Right cardiac atrium (tissue), 5 donors: Measurements from ENCODE around the gene ARSD. TPM values are rescaled to one million over a fixed set of nuclear protein-coding genes. Genes with fewer than 3 reads are reported as not detected.
"Not testable (repeated sequence)": the region's sequence is repeated elsewhere in the genome, so short reads cannot be mapped to it uniquely, and the experiment has no call there.

Experiments used
- ATAC-seq, 2 donors: fragments of 200-7000 bp; cut with Tn5 transposase; one replicate each; pipeline versions ENCODE4 v1.8.0 to v1.9.1; 2020; ENCODE audit warnings: moderate library complexity in 2 of 2, mild to moderate bottlenecking in 1 of 2
- DNase-seq, 3 donors: peaks; one replicate each; pipeline ENCODE4 v3.0.0-alpha.2; 2020
- H3K27ac ChIP-seq: one replicate; pipeline ENCODE4 v1.5.1; 2013; ENCODE audit warnings: mild to moderate bottlenecking, low read length, control low read depth, moderate library complexity
- H3K27me3 ChIP-seq: one replicate; pipeline ENCODE4 v1.6.1; 2013; ENCODE audit not compliant: control insufficient read depth, insufficient read depth
- H3K4me1 ChIP-seq: one replicate; pipeline ENCODE4 v1.6.1; 2013; ENCODE audit warnings: low read length; ENCODE audit not compliant: control insufficient read depth, insufficient read depth
- H3K4me3 ChIP-seq: one replicate; pipeline ENCODE4 v1.5.1; 2013; ENCODE audit warnings: low read length, control low read depth
- H3K9me3 ChIP-seq: one replicate; pipeline ENCODE4 v1.6.1; 2013; ENCODE audit warnings: low read length; ENCODE audit not compliant: control insufficient read depth
- WGBS: extraction: QIAGEN DNeasy Blood & Tissue Kit; methylation state at CpG from one replicate; pipeline ENCODE4 v1.1.7; 2013; 5-methylcytosine and 5-hydroxymethylcytosine counted together
- intact Hi-C, 4 donors: fragments of 100-400 bp; cut with DNase I; formaldehyde crosslinking; loops; one replicate each; pipeline versions ENCODE4 v1.11.0 to v1.14.0; 2022 to 2023
- polyA plus RNA-seq: library from polyadenylated mRNA; stranded (reverse); fragments of 200-250 nt; gene quantifications from one replicate; pipeline ENCODE4 v1.2.3, GENCODE V29; 2013
- total RNA-seq, 4 donors: library from RNA; stranded (reverse); fragmentation: NEBNext Ultra II Directional; extraction: Animal tissue kit (Norgen Biotek cat#: 25700); gene quantifications; one replicate each; pipeline ENCODE4 v1.2.1, GENCODE V29; 2021
- donor health status: healthy with polysubstance abuse.
- donor health status: DM: no; HTN: yes; CAD: no.
- donor health status: DM: no; HTN: no; CAD: no.
- donor health status: DM: no; HTN: yes; CAD: no; lungs with severe emphysema.
- donor health status: DM: yes; HTN: yes; CAD: no.

ARSD gene
- total and polyA plus RNA-seq, 5 donors, result 3.6 to 12.6 (median 7.0) TPM

DNA sequence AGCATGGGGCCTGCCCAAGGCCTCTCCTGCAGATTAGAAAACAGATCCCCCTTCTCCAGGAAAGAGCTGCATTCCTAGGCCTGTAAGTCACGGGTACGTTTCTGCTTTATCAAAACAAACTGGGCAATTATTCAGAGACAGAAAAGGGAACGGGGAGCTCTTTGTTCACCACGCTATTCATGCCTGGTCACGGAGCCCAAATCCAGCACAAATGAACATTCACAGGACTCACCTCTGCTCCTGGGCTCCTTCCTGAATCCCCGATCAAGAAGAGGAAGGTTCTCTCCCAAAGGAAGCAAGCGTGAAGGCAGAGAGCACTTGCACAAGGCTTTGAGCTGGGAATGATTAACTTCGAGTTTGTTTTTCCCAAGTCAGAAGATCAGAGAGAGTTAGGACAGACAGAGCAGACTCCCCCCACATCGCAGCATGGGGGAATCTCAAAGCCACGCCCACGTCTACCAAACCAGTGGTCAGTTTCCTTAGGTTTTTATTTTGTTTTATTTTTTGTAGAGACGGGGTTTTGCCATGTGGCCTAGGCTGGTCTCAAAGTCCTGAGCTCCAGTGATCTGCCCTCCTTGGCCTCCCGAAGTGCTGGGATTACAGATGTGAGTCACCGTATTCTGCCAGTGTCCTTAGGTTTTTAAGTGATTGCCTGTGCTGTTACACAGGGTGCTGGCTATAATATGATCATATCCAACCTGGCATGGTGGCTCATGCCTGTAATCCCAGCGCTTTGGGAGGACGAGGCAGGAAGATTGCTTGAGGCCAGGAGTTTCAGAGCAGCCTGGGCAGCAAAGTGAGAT, 35.1 kb upstream of the ARSD start:
- H3K4me3 ChIP-seq, DNase-seq, H3K27ac ChIP-seq, H3K9me3 ChIP-seq, H3K27me3 ChIP-seq, H3K4me1 ChIP-seq, intact Hi-C loops: not testable (repeated sequence)
- ATAC-seq, result peak in 1 of 2 donors; percentile 47
- 53% methylated on average over 13 of the region's 16 CpGs for WGBS

DNA sequence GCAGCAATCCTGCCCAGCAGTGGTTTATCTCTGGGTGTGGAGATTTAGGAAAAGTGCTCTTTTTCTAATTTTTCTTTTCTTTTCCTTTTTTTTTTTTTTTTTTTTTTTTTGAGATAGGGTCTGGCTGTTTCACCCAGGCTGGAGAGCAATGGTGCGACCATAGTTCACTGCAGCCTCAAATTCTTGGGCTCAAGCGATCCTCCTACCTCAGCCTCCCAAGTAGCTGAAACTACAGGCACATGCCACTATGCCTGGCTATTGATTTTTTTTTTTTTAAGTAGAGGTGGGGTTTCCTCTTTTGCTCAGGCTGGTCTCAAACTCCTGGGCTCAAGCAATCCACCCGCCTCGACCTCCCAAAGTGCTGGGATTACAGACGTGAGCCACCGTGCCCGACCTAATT, 34.3 kb upstream of the ARSD start:
- H3K27me3 ChIP-seq, ATAC-seq, H3K4me3 ChIP-seq, H3K9me3 ChIP-seq, H3K4me1 ChIP-seq, intact Hi-C loops, H3K27ac ChIP-seq, DNase-seq: not testable (repeated sequence)
- 81% methylated on average over 7 of the region's 7 CpGs for WGBS

DNA sequence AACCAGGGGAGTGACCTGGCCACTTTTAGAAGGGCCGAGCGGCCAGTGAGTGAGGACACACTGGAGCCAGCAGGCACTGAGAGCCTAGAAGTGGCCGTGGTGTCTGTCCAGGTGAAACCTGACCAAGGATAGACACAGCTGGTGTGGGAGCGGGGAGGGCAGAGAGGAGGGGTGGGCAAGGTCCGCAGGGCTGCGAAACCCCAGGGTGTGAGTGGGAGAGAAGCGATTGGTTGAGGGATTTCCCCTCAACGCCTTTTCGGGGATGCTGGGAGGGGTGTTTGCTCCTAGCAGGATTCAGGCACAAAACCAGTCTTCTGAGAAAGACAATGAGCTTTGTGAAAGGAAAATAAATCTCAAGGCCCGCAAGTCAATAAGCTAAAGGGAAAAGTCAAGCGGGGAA, 33.2 kb upstream of the ARSD start:
- H3K9me3 ChIP-seq, result no peaks in the 10 kb centered on the region
- 82% methylated on average over 11 of the region's 11 CpGs for WGBS
- intact Hi-C loops, result no loop called here
- no peaks in the 10 kb centered on the region for H3K4me1 ChIP-seq
- ATAC-seq, result no peak
- DNase-seq, result no peak
- H3K27ac ChIP-seq, result no peak overlapping the region
- no peak overlapping the region for H3K4me3 ChIP-seq
- H3K27me3 ChIP-seq, result no peaks in the 10 kb centered on the region

DNA sequence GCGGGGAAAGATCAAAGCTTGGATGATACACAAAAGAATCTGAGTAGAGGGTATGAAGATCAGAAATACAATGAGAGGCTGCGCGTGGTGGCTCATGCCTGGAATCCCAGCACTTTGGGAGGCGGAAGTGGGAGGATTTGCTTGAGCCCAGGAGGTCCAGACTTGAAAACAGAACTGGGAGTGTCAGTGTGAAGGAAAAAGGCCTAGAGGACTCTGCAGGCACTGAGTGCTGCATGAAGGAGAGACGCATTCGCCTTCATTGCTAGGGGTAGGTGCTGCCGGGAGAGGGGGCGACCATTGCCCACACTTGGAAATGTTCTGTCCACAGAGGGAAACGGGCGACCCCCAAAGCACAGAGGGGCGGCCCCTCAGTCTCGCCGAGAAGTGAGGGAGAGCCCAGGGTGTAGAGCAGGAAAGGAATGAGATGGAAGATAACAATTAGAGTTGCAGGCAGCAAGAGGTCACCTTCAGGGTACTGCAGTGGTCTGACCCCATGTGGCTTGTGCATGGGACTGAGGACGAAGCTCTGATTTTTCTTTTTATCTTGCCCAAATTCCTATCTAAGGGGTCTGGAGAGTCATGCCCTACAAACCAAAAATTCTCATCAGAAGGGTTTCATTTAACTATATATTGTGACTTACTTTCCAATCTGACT, 31.8 kb upstream of the ARSD start:
- Histone ChIP-seq H3K27ac (no peak overlapping the region), H3K4me3 (no peak overlapping the region), H3K9me3 (no peaks in the 10 kb centered on the region), H3K4me1 (no peaks in the 10 kb centered on the region), H3K27me3 (no peaks in the 10 kb centered on the region)
- ATAC-seq, result no peak
- no peak for DNase-seq
- WGBS, result 75% methylated on average over 14 of the region's 14 CpGs
- intact Hi-C loops, result no loop called here

DNA sequence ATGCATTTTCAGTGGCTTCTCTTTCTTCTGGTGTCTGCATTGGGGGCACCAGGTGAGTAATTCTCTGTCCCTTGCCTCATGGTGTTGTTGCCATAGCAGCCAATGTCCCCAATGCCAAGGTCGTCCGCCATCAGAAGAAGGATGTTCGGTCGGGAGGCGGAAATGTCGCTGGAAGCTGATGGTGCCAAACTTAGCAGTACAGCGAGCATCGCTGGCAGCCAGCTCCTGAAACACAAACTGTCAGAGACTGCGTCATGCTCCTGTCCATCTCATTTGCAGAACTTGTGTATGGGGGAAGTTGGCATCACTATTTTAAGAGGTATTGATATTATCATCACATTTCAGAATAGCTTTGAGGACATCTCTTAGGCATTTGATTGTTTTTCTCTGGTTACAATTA, 29.1 kb upstream of the ARSD start:
- ATAC-seq (no peak), DNase-seq (no peak)
- 84% methylated on average over 9 of the region's 9 CpGs for WGBS
- no peaks in the 10 kb centered on the region for H3K4me1 ChIP-seq
- intact Hi-C loops, result no loop called here
- no peaks in the 10 kb centered on the region for H3K27me3 ChIP-seq
- H3K27ac ChIP-seq, result no peak overlapping the region
- no peaks in the 10 kb centered on the region for H3K9me3 ChIP-seq
- H3K4me3 ChIP-seq, result no peak overlapping the region

DNA sequence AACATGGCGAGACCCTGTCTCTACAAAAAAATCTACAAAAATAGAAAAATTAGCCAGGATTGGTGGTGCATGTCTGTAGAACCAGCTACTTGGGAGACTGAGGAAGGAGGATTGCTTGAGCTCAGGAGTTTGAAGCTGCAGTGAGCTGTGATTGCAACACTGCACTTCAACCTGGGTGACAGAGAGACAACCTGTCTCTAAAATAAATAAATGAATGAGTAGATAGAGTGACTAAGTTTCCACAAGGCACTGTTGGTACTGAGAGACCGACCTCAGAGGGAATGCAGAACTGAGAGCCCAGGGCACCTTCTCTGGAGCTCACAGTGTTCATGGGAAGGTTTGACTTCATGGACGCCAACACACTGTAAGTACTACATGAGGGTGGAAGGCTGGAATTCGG, 26.7 kb upstream of the ARSD start:
- Histone ChIP-seq H3K4me3 (no peak overlapping the region), H3K27ac (no peak overlapping the region), H3K9me3 (no peaks in the 10 kb centered on the region), H3K27me3 (no peaks in the 10 kb centered on the region), H3K4me1 (no peaks in the 10 kb centered on the region)
- intact Hi-C loops, result no loop called here
- 91% methylated on average over 4 of the region's 4 CpGs for WGBS
- ATAC-seq (no peak), DNase-seq (no peak)

DNA sequence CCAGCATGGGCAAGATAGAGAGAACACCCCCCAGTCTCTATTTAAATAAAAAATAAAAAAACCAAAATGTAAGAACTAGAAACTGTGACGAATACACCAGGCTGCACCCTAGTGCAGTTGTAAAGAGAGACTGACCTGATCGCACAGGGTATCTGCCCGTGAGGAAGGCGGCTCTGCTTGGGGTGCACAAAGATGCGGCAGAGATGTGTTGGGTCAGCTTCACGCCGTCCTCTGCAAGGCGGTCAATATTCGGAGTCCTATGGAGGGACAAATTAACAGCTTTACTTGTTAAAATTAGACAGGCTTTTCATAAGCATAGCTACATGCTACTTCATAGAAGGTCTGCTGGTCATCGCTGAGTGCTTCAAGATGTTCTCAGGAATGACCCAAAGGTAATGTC, 26.1 kb upstream of the ARSD start:
- H3K4me1 ChIP-seq, result no peaks in the 10 kb centered on the region
- H3K9me3 ChIP-seq, result no peaks in the 10 kb centered on the region
- DNase-seq (no peak), ATAC-seq (no peak)
- 97% methylated on average over 10 of the region's 10 CpGs for WGBS
- H3K27me3 ChIP-seq, result no peaks in the 10 kb centered on the region
- intact Hi-C loops, result no loop called here
- H3K4me3 ChIP-seq, result no peak overlapping the region
- no peak overlapping the region for H3K27ac ChIP-seq

DNA sequence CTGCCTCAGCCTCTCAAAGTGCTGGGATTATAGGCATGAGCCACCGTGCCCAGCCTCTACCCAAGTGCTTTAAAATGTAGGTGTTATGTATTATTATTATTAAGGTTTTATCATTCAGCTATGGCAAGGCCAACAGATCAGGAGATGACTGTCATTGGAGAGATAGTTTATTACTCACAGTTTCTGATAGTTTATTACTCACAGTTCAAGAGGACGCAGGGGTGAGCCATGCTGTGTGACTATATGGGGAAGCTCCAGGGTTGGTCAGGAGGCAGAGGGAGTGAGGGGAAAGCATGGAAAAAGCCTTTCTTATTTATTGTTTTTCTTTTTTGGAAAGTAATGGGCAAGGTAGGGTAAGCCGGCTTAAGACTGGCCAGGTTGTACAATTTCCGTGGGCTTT, 25.4 kb upstream of the ARSD start:
- ATAC-seq (no peak), DNase-seq (no peak)
- Histone ChIP-seq H3K4me1 (no peaks in the 10 kb centered on the region), H3K27ac (no peak overlapping the region), H3K9me3 (no peaks in the 10 kb centered on the region), H3K4me3 (no peak overlapping the region), H3K27me3 (no peaks in the 10 kb centered on the region)
- WGBS, result 90% methylated on average over 4 of the region's 4 CpGs
- intact Hi-C loops, result no loop called here

DNA sequence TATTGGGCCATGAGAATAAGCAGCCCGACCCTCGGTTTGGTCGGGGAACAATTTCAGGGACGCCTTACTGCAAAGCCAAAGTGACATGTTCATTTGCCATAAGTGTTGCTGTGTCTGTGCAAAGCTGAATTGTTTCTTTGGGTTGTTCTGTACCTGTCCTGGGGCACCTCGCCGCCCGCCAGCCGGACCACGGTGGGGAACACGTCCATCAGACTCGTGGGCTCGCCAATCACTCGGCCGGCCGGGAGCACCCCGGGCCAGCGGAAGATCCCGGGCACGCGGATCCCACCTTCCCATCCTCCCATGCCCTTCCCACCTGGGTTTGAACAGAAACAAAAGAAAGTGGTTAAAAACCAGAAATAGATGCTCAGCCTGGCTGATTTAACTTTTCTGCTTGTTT, 8.8 kb upstream of the ARSD start:
- H3K4me1 ChIP-seq, DNase-seq, H3K4me3 ChIP-seq, H3K27me3 ChIP-seq, H3K27ac ChIP-seq, H3K9me3 ChIP-seq, ATAC-seq, intact Hi-C loops: not testable (repeated sequence)
- 97% methylated on average over 20 of the region's 20 CpGs for whole genome bisulfite sequencing

DNA sequence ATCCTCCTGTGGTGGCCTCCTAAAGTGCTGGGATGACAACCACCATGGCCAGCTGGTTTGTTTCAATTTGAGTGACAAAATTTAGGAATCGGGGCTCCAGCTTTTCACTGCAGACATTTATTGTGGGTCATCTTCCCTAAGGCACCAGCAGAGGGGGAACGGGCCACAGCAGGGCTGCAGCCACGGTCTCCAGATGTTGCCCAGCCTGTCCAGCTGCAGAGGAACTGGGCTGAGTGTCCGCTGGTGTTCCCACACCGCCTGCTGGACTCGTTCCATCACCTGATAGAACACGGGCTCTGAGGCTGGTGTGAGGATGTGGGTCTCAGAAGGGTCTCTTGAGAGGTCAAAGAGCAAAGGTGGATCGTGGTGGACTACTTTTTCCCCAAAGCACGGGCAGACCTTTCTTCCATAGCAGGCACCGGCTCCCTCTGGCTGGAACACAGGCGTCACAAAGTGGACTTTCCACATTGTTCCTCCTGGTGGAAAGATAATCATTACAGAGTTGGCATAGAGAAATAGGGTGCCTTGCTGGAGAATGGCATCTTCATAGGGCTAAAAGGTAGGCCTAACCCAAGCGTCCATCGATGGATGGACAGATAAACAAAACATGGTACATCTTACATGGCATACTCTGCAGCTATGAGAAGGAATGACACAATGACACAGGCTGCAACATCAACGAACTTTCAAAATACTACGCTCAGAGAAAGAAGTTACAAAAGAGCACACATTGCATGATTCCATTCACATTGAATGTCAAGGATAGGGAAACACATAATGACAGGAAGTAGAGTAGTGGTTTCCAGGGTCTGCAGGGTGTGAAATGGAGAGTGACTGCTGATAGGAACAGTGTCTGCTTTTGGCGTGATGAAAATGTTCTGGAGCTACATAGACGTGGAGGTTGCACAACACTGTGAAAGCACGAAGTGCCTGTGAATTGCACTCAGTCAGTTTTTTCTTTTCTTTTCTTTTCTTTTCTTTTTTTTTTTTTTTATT, 5.9 kb upstream of the ARSD start:
- intact Hi-C loops, result no loop called here
- H3K4me1 ChIP-seq, result no peaks in the 10 kb centered on the region
- H3K9me3 ChIP-seq, result no peaks in the 10 kb centered on the region
- H3K27ac ChIP-seq, result no peak overlapping the region
- no peaks in the 10 kb centered on the region for H3K27me3 ChIP-seq
- no peak for DNase-seq
- WGBS, result 60% methylated on average over 18 of the region's 18 CpGs
- peak in 1 of 2 donors; percentile 36 for ATAC-seq
- H3K4me3 ChIP-seq, result no peak overlapping the region
